Ovary (tissue), 9 donors: ENCODE measurements around the gene PPM1H. TPM values are rescaled to one million over a fixed set of nuclear protein-coding genes. Genes with fewer than 3 reads are reported as not detected.
"Not testable (repeated sequence)": the region's sequence is repeated elsewhere in the genome, so short reads cannot be mapped to it uniquely, and the experiment has no call there.

ENCODE experiments used
- DNase-seq, 5 donors: peaks; one replicate each; pipeline ENCODE4 v3.0.0-alpha.2; 2019 to 2020
- H3K27ac ChIP-seq, 2 donors: fragments of 200-600 bp; one replicate each; pipeline versions ENCODE4 v1.5.1 to v1.8.0; 2019 to 2022
- H3K27me3 ChIP-seq: fragments of 200-600 bp; one replicate; pipeline ENCODE4 v1.8.0; 2022
- H3K36me3 ChIP-seq: fragments of 200-600 bp; sonication (generic); one replicate; pipeline ENCODE4 v1.5.1; 2019
- H3K4me1 ChIP-seq: one replicate; pipeline ENCODE4 v1.8.1; 2013; ENCODE audit warnings: mild to moderate bottlenecking, moderate library complexity; ENCODE audit not compliant: insufficient read depth
- H3K4me3 ChIP-seq: fragments of 200-600 bp; sonication (generic); one replicate; pipeline ENCODE4 v1.5.1; 2017
- H3K9me3 ChIP-seq, 2 donors: fragments of 200-600 bp in 1 of 2; sonication (generic) in 1 of 2; one replicate each; pipeline versions ENCODE4 v1.5.1 to v1.8.1; 2013 to 2019; ENCODE audit warnings: mild to moderate bottlenecking in 1 of 2, moderate library complexity in 1 of 2
- EP300 ChIP-seq: sonication (generic); formaldehyde crosslinking; IDR thresholded peaks from one replicate; pipeline ENCODE4 v1.6.1; 2017; ENCODE audit warnings: antibody characterized with exemption
- POLR2A ChIP-seq: fragments of 450-650 bp; IDR thresholded peaks from one replicate; pipeline ENCODE4 v1.6.1; 2017; ENCODE audit warnings: antibody characterized with exemption, mild to moderate bottlenecking, moderate library complexity
- WGBS, 3 donors: extraction: QIAGEN DNeasy Blood & Tissue Kit in 1 of 3; methylation state at CpG; one replicate each; pipeline versions ENCODE4 v1.1.5 to v1.1.7; 2013 to 2017; 5-methylcytosine and 5-hydroxymethylcytosine counted together
- intact Hi-C, 4 donors: fragments of 100-400 bp; cut with DNase I; formaldehyde crosslinking; loops; one replicate each; pipeline versions ENCODE4 v1.11.0 to v1.15.1; 2022 to 2023
- polyA plus RNA-seq, 2 donors: library from polyadenylated mRNA; stranded (reverse); fragments of 200-250 nt in 1 of 2; fragments of 350-450 nt in 1 of 2; fragmentation: Illumina TruSeq in 1 of 2; extraction: RNeasy Lipid Tissue Mini Kit (QIAGEN cat#74804) in 1 of 2; gene quantifications; one replicate each; pipeline ENCODE4 v1.2.3, GENCODE V29; 2013 to 2014
- total RNA-seq, 7 donors: library from RNA; depleted of rRNA in 2 of 7; stranded (reverse); fragments of >200 nt in 2 of 7; fragmentation: NEBNext Ultra II Directional in 3 of 7; extraction: Animal tissue kit (Norgen Biotek cat#: 25700) in 3 of 7; gene quantifications; one replicate each; pipeline versions ENCODE4 v1.1.0 to v1.2.4, GENCODE V29; 2016 to 2023
- TF ChIP-seq, protein P1 (sequence below), 3 donors: fragments of 450-650 bp in 2 of 3; fragments of 200-600 bp in 1 of 3; IDR thresholded peaks; one replicate each; pipeline versions ENCODE4 v1.5.1 to v1.8.0; 2016 to 2022; ENCODE audit warnings: antibody characterized with exemption in 3 of 3, mild to moderate bottlenecking in 1 of 3
- donor health status: DM: no; HTN: no; CAD: no; lungs with moderate emphysema.
- donor health status: DM: no; HTN: no; CAD: no.
- donor health status: Bipolar disorder and iron deficiency.
- donor health status: DM: yes; HTN: yes; CAD: no.
- donor health status: DM: no; HTN: no; CAD: no.
- donor health status: DM: yes; HTN: yes; CAD: no.

Gene PPM1H
- total and polyA plus RNA-seq, 9 donors, result 1.6 to 45.4 (median 12.0) TPM

DNA sequence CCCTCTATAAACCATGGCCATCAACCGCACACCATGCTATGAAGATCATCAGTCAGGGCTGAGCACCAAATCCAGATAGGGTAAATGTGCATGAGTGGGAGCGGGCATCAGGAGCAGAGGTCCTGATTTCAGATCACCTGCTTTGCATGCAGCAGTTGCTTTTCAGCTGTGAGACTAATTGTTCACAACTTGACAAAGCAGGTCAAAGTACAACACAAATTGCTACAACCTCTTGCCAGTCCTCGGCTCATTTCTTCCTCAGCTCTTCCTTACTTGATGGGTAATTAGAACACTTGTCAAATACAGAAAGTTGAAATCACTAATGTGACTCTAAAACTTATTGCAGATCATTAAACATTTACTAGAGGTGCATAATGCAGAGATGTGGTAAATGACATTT lies 171.6 kb downstream of the PPM1H start:
- Histone ChIP-seq H3K27ac (peak overlapping the region in 1 of 2 donors; percentile 19), H3K27me3 (no peaks in the 10 kb centered on the region), H3K4me1 (peaks cover 11% of the 10 kb centered on the region), H3K9me3 (no peaks in the 10 kb centered on the region), H3K4me3 (no peak overlapping the region), H3K36me3 (no peaks in the 10 kb centered on the region)
- no peak for TF ChIP-seq POLR2A
- TF ChIP-seq EP300, result no peak
- TF ChIP-seq, protein P1, sequence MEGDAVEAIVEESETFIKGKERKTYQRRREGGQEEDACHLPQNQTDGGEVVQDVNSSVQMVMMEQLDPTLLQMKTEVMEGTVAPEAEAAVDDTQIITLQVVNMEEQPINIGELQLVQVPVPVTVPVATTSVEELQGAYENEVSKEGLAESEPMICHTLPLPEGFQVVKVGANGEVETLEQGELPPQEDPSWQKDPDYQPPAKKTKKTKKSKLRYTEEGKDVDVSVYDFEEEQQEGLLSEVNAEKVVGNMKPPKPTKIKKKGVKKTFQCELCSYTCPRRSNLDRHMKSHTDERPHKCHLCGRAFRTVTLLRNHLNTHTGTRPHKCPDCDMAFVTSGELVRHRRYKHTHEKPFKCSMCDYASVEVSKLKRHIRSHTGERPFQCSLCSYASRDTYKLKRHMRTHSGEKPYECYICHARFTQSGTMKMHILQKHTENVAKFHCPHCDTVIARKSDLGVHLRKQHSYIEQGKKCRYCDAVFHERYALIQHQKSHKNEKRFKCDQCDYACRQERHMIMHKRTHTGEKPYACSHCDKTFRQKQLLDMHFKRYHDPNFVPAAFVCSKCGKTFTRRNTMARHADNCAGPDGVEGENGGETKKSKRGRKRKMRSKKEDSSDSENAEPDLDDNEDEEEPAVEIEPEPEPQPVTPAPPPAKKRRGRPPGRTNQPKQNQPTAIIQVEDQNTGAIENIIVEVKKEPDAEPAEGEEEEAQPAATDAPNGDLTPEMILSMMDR (IDR thresholded peaks at IDR 0.05), result no peak
- DNase-seq, result no peak
- 82 to 98% (median 97%) methylated on average over 3 of the region's 3 CpGs for WGBS, 3 donors
- intact Hi-C loops, result no loop called here

- Histone ChIP-seq H3K27me3 (no peaks in the 10 kb centered on the region), H3K4me1 (peaks cover 11% of the 10 kb centered on the region), H3K27ac (no peak overlapping the region), H3K36me3 (no peaks in the 10 kb centered on the region), H3K4me3 (no peak overlapping the region), H3K9me3 (no peaks in the 10 kb centered on the region)
- intact Hi-C loops, result no loop called here
- 81 to 95% (median 94%) methylated on average over 3 of the region's 3 CpGs for WGBS, 3 donors
- DNase-seq, result no peak
- no peak for TF ChIP-seq EP300
- TF ChIP-seq, protein P1 (IDR thresholded peaks at IDR 0.05), result no peak
- TF ChIP-seq POLR2A, result no peak
Observed at GRCh38 chr12:62762645-62763044, 172.3 kb downstream of the PPM1H start.

GRCh38 chr12:62761658-62762057 lies 173.3 kb downstream of the PPM1H start:
- TF ChIP-seq POLR2A (no peak), EP300 (no peak)
- TF ChIP-seq, protein P1 (IDR thresholded peaks at IDR 0.05), result no peak
- DNase-seq, result no peak
- Histone ChIP-seq H3K9me3 (no peaks in the 10 kb centered on the region), H3K27me3 (no peaks in the 10 kb centered on the region), H3K27ac (no peak overlapping the region), H3K4me3 (no peak overlapping the region), H3K4me1 (peaks cover 11% of the 10 kb centered on the region), H3K36me3 (no peaks in the 10 kb centered on the region)
- WGBS, 3 donors, result 82 to 91% (median 85%) methylated on average over 5 of the region's 5 CpGs
- intact Hi-C loops, result no loop called here

DNA sequence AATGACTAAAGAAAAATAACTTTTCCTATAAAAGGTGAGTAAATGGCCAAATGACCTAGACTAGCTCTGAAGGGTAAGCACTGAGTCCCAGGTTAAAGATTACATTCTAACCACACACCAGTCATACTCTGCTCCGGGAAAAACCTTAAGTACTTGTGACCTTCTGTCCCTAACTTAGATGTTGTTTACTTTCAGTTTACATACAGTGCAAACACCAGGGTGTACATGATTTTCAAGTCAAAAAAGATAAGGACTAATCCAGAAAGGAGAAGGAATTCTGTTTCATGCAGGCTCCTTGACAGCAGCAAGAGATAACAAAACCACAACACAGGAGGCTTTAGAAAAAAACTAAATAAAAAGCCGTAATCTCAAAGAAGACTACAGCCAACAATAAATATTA lies 174.2 kb downstream of the PPM1H start:
- H3K4me1 ChIP-seq, result peaks cover 11% of the 10 kb centered on the region
- peak overlapping the region in 1 of 2 donors; percentile 38 for H3K27ac ChIP-seq
- no peaks in the 10 kb centered on the region for H3K9me3 ChIP-seq
- no peak overlapping the region for H3K4me3 ChIP-seq
- no peak for TF ChIP-seq POLR2A
- WGBS, 3 donors, result 9 to 20% (median 12%) methylated on average over 2 of the region's 2 CpGs
- no peaks in the 10 kb centered on the region for H3K27me3 ChIP-seq
- H3K36me3 ChIP-seq, result no peaks in the 10 kb centered on the region
- intact Hi-C loops, result no loop called here
- DNase-seq, result no peak

DNA sequence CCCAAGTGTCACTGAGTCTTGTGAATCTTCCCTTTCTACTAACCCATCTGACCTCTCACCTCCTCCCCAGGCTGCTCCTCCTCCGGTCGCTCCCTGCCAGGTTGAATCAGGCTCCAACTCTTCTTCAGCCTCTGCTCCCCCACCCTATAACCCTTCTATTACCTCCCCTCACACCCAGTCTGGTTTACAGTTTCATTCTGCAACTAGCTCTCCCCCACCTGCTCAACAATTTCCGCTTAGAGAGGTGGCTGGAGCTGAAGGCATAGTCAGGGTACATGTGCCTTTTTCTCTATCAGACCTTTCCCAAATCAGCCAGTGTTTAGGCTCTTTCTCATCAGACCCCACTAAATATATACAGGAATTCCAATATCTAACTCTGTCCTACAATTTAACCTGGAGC lies 174.6 kb downstream of the PPM1H start:
- DNase-seq, H3K4me3 ChIP-seq, H3K27me3 ChIP-seq, intact Hi-C loops, H3K9me3 ChIP-seq, H3K36me3 ChIP-seq: not testable (repeated sequence)
- 49 to 69% (median 67%) methylated on average over 3 of the region's 3 CpGs for whole genome bisulfite sequencing, 3 donors
- H3K4me1 ChIP-seq, result peaks cover 11% of the 10 kb centered on the region
- peak overlapping the region in 1 of 2 donors; percentile 38 for H3K27ac ChIP-seq

- Histone ChIP-seq H3K36me3 (no peaks in the 10 kb centered on the region), H3K4me3 (no peak overlapping the region), H3K9me3 (no peaks in the 10 kb centered on the region), H3K4me1 (peaks cover 8% of the 10 kb centered on the region), H3K27me3 (no peaks in the 10 kb centered on the region), H3K27ac (no peak overlapping the region)
- WGBS, 3 donors, result 74 to 81% (median 80%) methylated on average over 1 of the region's 1 CpG
- DNase-seq, result no peak
- TF ChIP-seq EP300 (no peak), POLR2A (no peak)
- TF ChIP-seq, protein P1 (IDR thresholded peaks at IDR 0.05), result no peak
- intact Hi-C loops, result no loop called here
Observed at GRCh38 chr12:62758216-62758615, 176.7 kb downstream of the PPM1H start.
